Activated naive CD4-positive, alpha-beta T cell treated with anti-CD3 and anti-CD28 coated beads, Interleukin-2, amount 50 U/mL, for 72 hours (primary cell): ENCODE data around the gene TLCD2. TPM values are rescaled to one million over a fixed set of nuclear protein-coding genes. Genes with fewer than 3 reads are reported as not detected.
"Not testable (repeated sequence)": the region's sequence is repeated elsewhere in the genome, so short reads cannot be mapped to it uniquely, and the experiment has no call there.

Source experiments
- ATAC-seq, 2 donors: fragments of 150-1000 bp; cut with Tn5 transposase; 2 replicates each; pipeline ENCODE4 v1.10.0; 2021; ENCODE audit warnings: mild to moderate bottlenecking in 2 of 2, moderate library complexity in 2 of 2
- DNase-seq, 2 donors: peaks; one replicate each; pipeline ENCODE4 v3.0.0; 2021 to 2022; ENCODE audit warnings: low spot score in 2 of 2
- H3K27ac Mint-ChIP-seq, 2 donors: one replicate each; pipeline ENCODE4 v1.8.0; 2022; ENCODE audit warnings: mild to moderate bottlenecking in 2 of 2, mixed read lengths in 2 of 2
- H3K36me3 Mint-ChIP-seq, 2 donors: one replicate each; pipeline ENCODE4 v1.8.0; 2022; ENCODE audit warnings: mixed read lengths in 2 of 2
- H3K9me3 Mint-ChIP-seq, 2 donors: one replicate each; pipeline ENCODE4 v1.8.0; 2022; ENCODE audit warnings: mixed read lengths in 2 of 2
- total RNA-seq, 2 donors: library from RNA; stranded (reverse); gene quantifications; one replicate each; pipeline ENCODE4 v1.2.3, GENCODE V29; 2022

TLCD2 gene
- total RNA-seq, 2 donors from 2014 or later: 0.10 to 0.25 TPM

- H3K27ac Mint-ChIP-seq: no peak overlapping the region
- ATAC-seq (no peak), DNase-seq (no peak)
- H3K36me3 Mint-ChIP-seq: peaks cover 0 to 16% of the 10 kb centered on the region in 2 donors
- H3K9me3 Mint-ChIP-seq: no peaks in the 10 kb centered on the region
Measured at GRCh38 chr17:1712271-1712670, 2.1 kb upstream of the TLCD2 start.

GRCh38 chr17:1711804-1712203 is 1.6 kb upstream of the TLCD2 start:
- no peak overlapping the region for H3K27ac Mint-ChIP-seq
- H3K36me3 Mint-ChIP-seq: peaks cover 0 to 15% of the 10 kb centered on the region in 2 donors
- DNase-seq (no peak), ATAC-seq (no peak)
- H3K9me3 Mint-ChIP-seq: no peaks in the 10 kb centered on the region

GRCh38 chr17:1710807-1711553 is 803 bp upstream of the TLCD2 start:
- DNase-seq (no peak), ATAC-seq (no peak)
- Mint-ChIP-seq H3K9me3 (no peaks in the 10 kb centered on the region), H3K36me3 (peaks cover 0 to 9% of the 10 kb centered on the region in 2 donors), H3K27ac (no peak overlapping the region)

- no peak for DNase-seq
- peaks cover 0 to 9% of the 10 kb centered on the region in 2 donors for H3K36me3 Mint-ChIP-seq
- H3K9me3 Mint-ChIP-seq: no peaks in the 10 kb centered on the region
- no peak overlapping the region for H3K27ac Mint-ChIP-seq
- peak; percentile 16 to 39 for ATAC-seq
Measured at GRCh38 chr17:1709403-1709951, 700 bp downstream of the TLCD2 start.

GRCh38 chr17:1708791-1709346 is 1.3 kb downstream of the TLCD2 start:
- H3K9me3 Mint-ChIP-seq, H3K36me3 Mint-ChIP-seq, ATAC-seq, H3K27ac Mint-ChIP-seq, DNase-seq: not testable (repeated sequence)

- Mint-ChIP-seq H3K36me3 (peaks cover 0 to 7% of the 10 kb centered on the region in 2 donors), H3K9me3 (no peaks in the 10 kb centered on the region), H3K27ac (no peak overlapping the region)
- ATAC-seq (no peak), DNase-seq (no peak)
Measured at GRCh38 chr17:1707107-1707506, 3.1 kb downstream of the TLCD2 start.

- H3K36me3 Mint-ChIP-seq: no peaks in the 10 kb centered on the region
- no peak for DNase-seq
- no peak overlapping the region for H3K27ac Mint-ChIP-seq
- no peaks in the 10 kb centered on the region for H3K9me3 Mint-ChIP-seq
- no peak for ATAC-seq
Measured at GRCh38 chr17:1705004-1705403, 5.2 kb downstream of the TLCD2 start.

- Mint-ChIP-seq H3K27ac (no peak overlapping the region), H3K36me3 (no peaks in the 10 kb centered on the region)
- no peak for ATAC-seq
Measured at GRCh38 chr17:1703063-1703462, 7.1 kb downstream of the TLCD2 start.

GRCh38 chr17:1699891-1700290 is 10.3 kb downstream of the TLCD2 start:
- ATAC-seq, H3K9me3 Mint-ChIP-seq, H3K36me3 Mint-ChIP-seq, H3K27ac Mint-ChIP-seq, DNase-seq: not testable (repeated sequence)

More at GRCh38 chr17:1703063-1703462, 7.1 kb downstream of the TLCD2 start:
- no peaks in the 10 kb centered on the region for H3K9me3 Mint-ChIP-seq
- no peak for DNase-seq

GRCh38 chr17:1697681-1698080 is 12.5 kb downstream of the TLCD2 start:
- ATAC-seq (no peak), DNase-seq (no peak)
- no peaks in the 10 kb centered on the region for H3K36me3 Mint-ChIP-seq
- no peaks in the 10 kb centered on the region for H3K9me3 Mint-ChIP-seq
- H3K27ac Mint-ChIP-seq: peak overlapping the region in 1 of 2 donors; percentile 36

- ATAC-seq (no peak), DNase-seq (no peak)
- H3K9me3 Mint-ChIP-seq: no peaks in the 10 kb centered on the region
- no peaks in the 10 kb centered on the region for H3K36me3 Mint-ChIP-seq
- no peak overlapping the region for H3K27ac Mint-ChIP-seq
Measured at GRCh38 chr17:1695365-1695764, 14.8 kb downstream of the TLCD2 start.

GRCh38 chr17:1693339-1693738 is 16.8 kb downstream of the TLCD2 start:
- ATAC-seq: no peak
- Mint-ChIP-seq H3K27ac (no peak overlapping the region), H3K9me3 (no peaks in the 10 kb centered on the region), H3K36me3 (no peaks in the 10 kb centered on the region)
- no peak for DNase-seq

- Mint-ChIP-seq H3K36me3 (no peaks in the 10 kb centered on the region), H3K27ac (no peak overlapping the region), H3K9me3 (no peaks in the 10 kb centered on the region)
- DNase-seq: no peak
- no peak for ATAC-seq
Measured at GRCh38 chr17:1690544-1691221, 19.5 kb downstream of the TLCD2 start.

GRCh38 chr17:1688405-1688804 is 21.8 kb downstream of the TLCD2 start:
- not testable (repeated sequence) for ATAC-seq, DNase-seq, H3K27ac Mint-ChIP-seq, H3K9me3 Mint-ChIP-seq
- peaks cover 16 to 18% of the 10 kb centered on the region in 2 donors for H3K36me3 Mint-ChIP-seq

- peaks cover 32 to 39% of the 10 kb centered on the region in 2 donors for H3K36me3 Mint-ChIP-seq
- H3K27ac Mint-ChIP-seq: peak overlapping the region in 1 of 2 donors; percentile 36
- no peak for ATAC-seq
- no peaks in the 10 kb centered on the region for H3K9me3 Mint-ChIP-seq
- no peak for DNase-seq
Measured at GRCh38 chr17:1686086-1686485, 24.1 kb downstream of the TLCD2 start.

GRCh38 chr17:1684378-1685189 is 25.6 kb downstream of the TLCD2 start, which contains the start of gene PRPF8:
Gene PRPF8, minus strand, starts transcription at chr17:1684867. Its CDS starts 296 bp downstream, at chr17:1684571.
- H3K9me3 Mint-ChIP-seq: no peaks in the 10 kb centered on the region
- peak within 1 kb of the TSS; percentile 88 to 98 for H3K27ac Mint-ChIP-seq
- ATAC-seq (peak; percentile 100), DNase-seq (peak; percentile 98)
- peaks cover 44 to 54% of the 10 kb centered on the region in 2 donors for H3K36me3 Mint-ChIP-seq
